HG03097 (cell line): ENCODE measurements around the gene TAMALIN.

Experiments
- ATAC-seq: cut with Tn5 transposase; IDR thresholded peaks from one replicate; pipeline ENCODE4 v1.9.1; 2021; ENCODE audit not compliant: unreplicated experiment, low FRiP score

The TAMALIN gene

GRCh38 chr12:52033446-52034140, 26.8 kb downstream of the TAMALIN start:
- ATAC-seq: no peak

GRCh38 chr12:52035190-52035589, 28.4 kb downstream of the TAMALIN start:
- no peak for ATAC-seq

GRCh38 chr12:52035926-52036325, 29.2 kb downstream of the TAMALIN start:
- no peak for ATAC-seq

- ATAC-seq: peak; percentile 38
Measured at GRCh38 chr12:52036587-52037171, 29.9 kb downstream of the TAMALIN start.

- ATAC-seq: no peak
Measured at GRCh38 chr12:52037248-52037861, 30.6 kb downstream of the TAMALIN start.

- no peak for ATAC-seq
Measured at GRCh38 chr12:52038447-52038846, 31.7 kb downstream of the TAMALIN start.

GRCh38 chr12:52041035-52041434, 34.3 kb downstream of the TAMALIN start:
- ATAC-seq: no peak

GRCh38 chr12:52041695-52042123, 35.0 kb downstream of the TAMALIN start:
- ATAC-seq: no peak

- ATAC-seq: no peak
Measured at GRCh38 chr12:52042706-52043385, 36.1 kb downstream of the TAMALIN start.

- ATAC-seq: no peak
Measured at GRCh38 chr12:52043386-52044212, 36.9 kb downstream of the TAMALIN start.

GRCh38 chr12:52044292-52044983, 37.7 kb downstream of the TAMALIN start:
- no peak for ATAC-seq

GRCh38 chr12:52045794-52046199, 39.1 kb downstream of the TAMALIN start:
- no peak for ATAC-seq

- no peak for ATAC-seq
Measured at GRCh38 chr12:52046859-52047258, 40.1 kb downstream of the TAMALIN start.

GRCh38 chr12:52049286-52049685, 42.5 kb downstream of the TAMALIN start:
- ATAC-seq: no peak

- ATAC-seq: no peak
Measured at GRCh38 chr12:52049688-52050087, 42.9 kb downstream of the TAMALIN start.

GRCh38 chr12:52050116-52050757, 43.5 kb downstream of the TAMALIN start:
- peak; percentile 6 for ATAC-seq

- ATAC-seq: peak; percentile 60
Measured at GRCh38 chr12:52050758-52051541, 44.2 kb downstream of the TAMALIN start, which contains the start of gene NR4A1. NR4A1 (plus strand) TSS chr12:52051442; CDS start chr12:52054329, 2,887 bp downstream.

GRCh38 chr12:52052468-52053186, 45.9 kb downstream of the TAMALIN start:
- no peak for ATAC-seq
